HCT116 (cell line): Measurements from ENCODE around the gene CKS1B. TPM values are rescaled to one million over a fixed set of nuclear protein-coding genes. Genes with fewer than 3 reads are reported as not detected.

Experiments
- ATAC-seq: fragments of 200-7000 bp; cut with Tn5 transposase; 2 replicates; pipeline ENCODE4 v1.9.1; 2020; ENCODE audit warnings: mild to moderate bottlenecking, moderate library complexity
- BruUV-seq: library from RNA; stranded (reverse); fragments of 400-500 nt; replicated peaks from 2 replicates; lab custom pipeline; 2021; lab: Mats Ljungman, UMichigan
- CTCF ChIA-PET: fragments of 300-600 bp; sonication (Branson Sonifier 250); formaldehyde crosslinking; loops from one replicate; lab custom pipeline; 2021; ENCODE audit warnings: antibody characterized with exemption; lab: Charles Lee
- POLR2A ChIA-PET: fragments of 300-600, 350-600 bp; sonication (Branson Sonifier 250); formaldehyde crosslinking; loops from one replicate; lab custom pipeline; 2021; ENCODE audit warnings: antibody characterized with exemption; lab: Charles Lee
- RAD21 ChIA-PET, 2 experiments: fragments of 300-600 bp; sonication (Branson Sonifier 250); formaldehyde crosslinking; loops; one replicate each; lab custom pipeline; 2023; ENCODE audit warnings: low total read pairs in 2 of 2; ENCODE audit not compliant: uncharacterized antibody in 2 of 2, unreplicated experiment in 2 of 2, low non-redundant PET in 1 of 2; lab: Charles Lee
- DNase-seq: peaks from one replicate; pipeline ENCODE4 v3.0.0-alpha.2; 2010; ENCODE audit warnings: low read depth, low spot score
- H2AFZ ChIP-seq: fragments of 200-600 bp; shearing (Covaris generic), sonication (generic); 2 replicates; pipeline ENCODE4 v1.6.1; 2017; ENCODE audit warnings: low read depth, mixed run types, mixed read lengths, antibody characterized with exemption, low read length; ENCODE audit not compliant: poor library complexity, severe bottlenecking
- H3K27ac ChIP-seq: 2 replicates; pipeline ENCODE4 v1.5.1; 2012; ENCODE audit warnings: low read depth, low read length
- H3K27me3 ChIP-seq: fragments of 200-600 bp; sonication (generic); 2 replicates; pipeline ENCODE4 v1.6.1; 2016; ENCODE audit warnings: mixed run types, low read length, mixed read lengths; ENCODE audit not compliant: insufficient read depth
- H3K36me3 ChIP-seq, 2 experiments: fragments of 200-500 bp in 1 of 2; fragments of 200-600 bp in 1 of 2; sonication (Bioruptor generic) in 1 of 2; sonication (generic) in 1 of 2; 2 replicates each; pipeline versions ENCODE4 v1.5.1 to v1.6.1; 2014 to 2016; ENCODE audit warnings: low read length in 2 of 2, inconsistent platforms in 1 of 2, mixed read lengths in 1 of 2, mixed run types in 1 of 2; ENCODE audit not compliant: insufficient read depth in 2 of 2, control insufficient read depth in 1 of 2
- H3K4me1 ChIP-seq, 2 experiments: fragments of 200-600 bp in 1 of 2; sonication (generic) in 1 of 2; 2 replicates each; pipeline versions ENCODE4 v1.5.1 to v1.6.1; 2012 to 2017; ENCODE audit warnings: low read length in 2 of 2, inconsistent platforms in 1 of 2, mild to moderate bottlenecking in 1 of 2, mixed read lengths in 1 of 2, mixed run types in 1 of 2, moderate library complexity in 1 of 2; ENCODE audit not compliant: insufficient read depth in 2 of 2, control insufficient read depth in 1 of 2
- H3K4me2 ChIP-seq: fragments of 200-600 bp; sonication (generic); 2 replicates; pipeline ENCODE4 v1.6.1; 2017; ENCODE audit warnings: mixed run types, low read length, mixed read lengths
- H3K4me3 ChIP-seq, 2 experiments: fragments of 200-600 bp in 1 of 2; sonication (generic) in 1 of 2; replicated peaks in 1 of 2; 2 replicates each; pipeline ENCODE4 v1.5.1; 2011 to 2016; ENCODE audit warnings: low read length in 2 of 2, control low read depth in 1 of 2, low read depth in 1 of 2, mild to moderate bottlenecking in 1 of 2, mixed read lengths in 1 of 2, mixed run types in 1 of 2
- H3K79me2 ChIP-seq: fragments of 200-600 bp; sonication (generic); 2 replicates; pipeline ENCODE4 v1.6.1; 2017; ENCODE audit warnings: mild to moderate bottlenecking, mixed run types, low read length, moderate library complexity, mixed read lengths; ENCODE audit not compliant: insufficient read depth
- H3K9ac ChIP-seq: fragments of 200-600 bp; sonication (generic); 2 replicates; pipeline ENCODE4 v1.6.1; 2016; ENCODE audit warnings: low read length, mixed read lengths
- H3K9me2 ChIP-seq: fragments of 200-600 bp; sonication (generic), shearing (Covaris generic); 2 replicates; pipeline ENCODE4 v1.6.1; 2017; ENCODE audit warnings: mixed run types, mild to moderate bottlenecking, moderate library complexity; ENCODE audit not compliant: insufficient read depth
- H3K9me3 ChIP-seq, 2 experiments: fragments of 200-500 bp in 1 of 2; fragments of 200-600 bp in 1 of 2; sonication (Bioruptor generic) in 1 of 2; sonication (generic) in 1 of 2; 2 replicates each; pipeline ENCODE4 v1.6.1; 2014 to 2017; ENCODE audit warnings: low read length in 2 of 2, mixed read lengths in 2 of 2, inconsistent platforms in 1 of 2, low read depth in 1 of 2, mild to moderate bottlenecking in 1 of 2, mixed run types in 1 of 2, moderate library complexity in 1 of 2; ENCODE audit not compliant: control insufficient read depth in 1 of 2, insufficient read depth in 1 of 2
- H4K20me1 ChIP-seq: fragments of 200-600 bp; sonication (generic), shearing (Covaris generic); 2 replicates; pipeline ENCODE4 v1.6.1; 2017; ENCODE audit warnings: mixed run types, mild to moderate bottlenecking, moderate library complexity; ENCODE audit not compliant: insufficient read depth
- CEBPB ChIP-seq: IDR thresholded peaks from 2 replicates; pipeline ENCODE4 v1.6.1; 2012; ENCODE audit warnings: low read depth
- EGR1 ChIP-seq: IDR thresholded peaks from 2 replicates; pipeline ENCODE4 v1.6.1; 2012; ENCODE audit warnings: low read depth
- ELF1 ChIP-seq: IDR thresholded peaks from 2 replicates; pipeline ENCODE4 v1.6.1; 2012; ENCODE audit warnings: low read depth, borderline replicate concordance
- EZH2phosphoT487 ChIP-seq: fragments of 200-600 bp; IDR thresholded peaks from 2 replicates; pipeline ENCODE4 v1.6.1; 2018; ENCODE audit warnings: antibody characterized with exemption, borderline replicate concordance
- FOSL1 ChIP-seq: IDR thresholded peaks from 2 replicates; pipeline ENCODE4 v1.6.1; 2012; ENCODE audit warnings: low read depth
- POLR2A ChIP-seq: IDR thresholded peaks from 2 replicates; pipeline ENCODE4 v1.7.0; 2011; ENCODE audit warnings: borderline replicate concordance; ENCODE audit not compliant: insufficient read depth, insufficient read length; ENCODE audit errors: extremely low read depth
- RAD21 ChIP-seq: IDR thresholded peaks from 2 replicates; pipeline ENCODE4 v1.6.1; 2012; ENCODE audit warnings: low read depth, mild to moderate bottlenecking
- SIN3A ChIP-seq: IDR thresholded peaks from 2 replicates; pipeline ENCODE4 v1.6.1; 2012; ENCODE audit warnings: low read depth
- TCF7L2 ChIP-seq: IDR thresholded peaks from 2 replicates; pipeline ENCODE4 v1.7.0; 2011; ENCODE audit warnings: borderline replicate concordance, inconsistent platforms; ENCODE audit not compliant: insufficient read depth, insufficient read length; ENCODE audit errors: extremely low read depth
- ZFX ChIP-seq: fragments of 450-650 bp; IDR thresholded peaks from 2 replicates; pipeline ENCODE4 v1.6.1; 2017
- ZNF274 ChIP-seq: fragments of 200-500 bp; sonication (Bioruptor generic); IDR thresholded peaks from 2 replicates; pipeline ENCODE4 v1.6.1; 2014; ENCODE audit warnings: mild to moderate bottlenecking, low read depth, low read length, inconsistent platforms
- intact Hi-C: fragments of 100-400 bp; cut with micrococcal nuclease; formaldehyde crosslinking; loops from 2 replicates; pipeline ENCODE4 v1.10.0; 2022
- total RNA-seq: library from RNA; stranded (reverse); gene quantifications from one replicate; pipeline ENCODE4 v1.2.1, GENCODE V29; 2021; ENCODE audit not compliant: unreplicated experiment
- TF ChIP-seq, protein P1 (sequence below), 3 experiments: fragments of 200-600 bp in 1 of 3; sonication (generic) in 1 of 3; IDR thresholded peaks in 2 of 3; conservative IDR thresholded peaks in 1 of 3; 2 replicates each; pipeline ENCODE4 v1.5.1; 2012 to 2017; ENCODE audit warnings: low read depth in 2 of 3, low read length in 2 of 3, antibody characterized with exemption in 1 of 3, borderline replicate concordance in 1 of 3, control low read depth in 1 of 3, mild to moderate bottlenecking in 1 of 3, mixed read lengths in 1 of 3, mixed run types in 1 of 3, moderate library complexity in 1 of 3; ENCODE audit not compliant: insufficient read depth in 1 of 3
- TF ChIP-seq, protein P2 (sequence below): IDR thresholded peaks from 2 replicates; pipeline ENCODE4 v1.6.1; 2011; ENCODE audit warnings: mild to moderate bottlenecking, low read length, moderate library complexity; ENCODE audit not compliant: insufficient replicate concordance; ENCODE audit errors: extremely low read depth

Gene CKS1B
- total RNA-seq, 1 experiment from 2014 or later: 229 TPM

DNA sequence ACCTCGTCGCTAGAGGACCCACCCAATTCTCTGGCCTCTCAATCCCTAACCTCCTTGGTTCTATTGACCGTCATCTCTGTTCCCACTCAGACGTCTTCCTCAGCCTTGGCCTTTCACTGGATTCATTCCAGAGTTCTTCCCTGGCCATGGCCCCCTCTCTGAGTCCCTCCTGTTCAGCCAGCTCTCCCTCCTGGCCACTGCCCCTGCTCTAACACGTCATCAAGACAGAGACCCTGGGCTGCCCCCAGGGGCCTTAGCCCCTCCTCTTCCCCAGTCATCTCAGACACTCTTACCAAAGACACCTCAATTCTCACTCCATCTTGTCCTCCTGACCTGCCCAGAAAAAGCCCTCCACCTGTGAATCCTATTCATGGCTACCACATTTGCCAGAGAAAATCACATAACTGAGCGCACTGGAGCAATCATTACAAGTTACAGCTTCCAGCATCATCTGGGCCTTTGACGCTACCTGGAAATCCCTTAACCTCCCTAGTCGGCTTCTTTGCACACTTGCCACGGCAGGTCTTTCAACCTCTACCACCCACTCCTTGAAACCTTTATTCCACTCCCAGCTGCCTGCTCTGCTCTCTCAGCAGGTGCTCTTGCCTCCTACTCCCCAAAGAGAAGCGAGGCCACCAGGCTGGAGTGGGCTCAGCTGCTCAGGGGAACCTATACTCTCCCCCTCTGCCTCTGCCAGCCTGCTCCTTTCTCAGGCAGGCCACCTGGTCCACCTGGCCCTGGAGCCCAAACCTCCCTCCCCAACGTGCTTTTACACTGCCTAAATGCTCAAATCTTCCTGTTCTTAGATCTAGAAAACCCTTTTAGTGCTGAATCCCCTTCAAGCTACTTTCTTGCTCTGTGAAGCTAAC, 45.1 kb downstream of the CKS1B start:
- Histone ChIP-seq H2AFZ (no peak overlapping the region), H3K27ac (no peak overlapping the region), H3K79me2 (no peaks in the 10 kb centered on the region), H3K4me3 (no peak overlapping the region), H3K4me1 (peaks cover 34 to 65% of the 10 kb centered on the region in 2 experiments), H3K27me3 (no peaks in the 10 kb centered on the region), H3K9me3 (no peaks in the 10 kb centered on the region), H3K9me2 (no peaks in the 10 kb centered on the region), H3K9ac (0 out of 2 replicates have a peak overlapping the region, but pooled peaks have one; percentile 22), H3K4me2 (0 out of 2 replicates have a peak overlapping the region, but pooled peaks have one; percentile 82), H4K20me1 (no peaks in the 10 kb centered on the region), H3K36me3 (peaks cover 6 to 17% of the 10 kb centered on the region in 2 experiments; a peak in 3 of 4 replicates)
- ChIA-PET CTCF (interaction anchor here (0.9 to 3.0 kb wide), 2 partner anchors 25 to 40 kb away, joined by 3 to 14 read pairs; no protein-coding TSS in a partner anchor), POLR2A (no interaction called here), RAD21 (no interaction called here)
- no peak for DNase-seq
- BruUV-seq: TSS peak; percentile 16
- no peak for ATAC-seq
- intact Hi-C loops: no loop called here
- TF ChIP-seq, protein P1, sequence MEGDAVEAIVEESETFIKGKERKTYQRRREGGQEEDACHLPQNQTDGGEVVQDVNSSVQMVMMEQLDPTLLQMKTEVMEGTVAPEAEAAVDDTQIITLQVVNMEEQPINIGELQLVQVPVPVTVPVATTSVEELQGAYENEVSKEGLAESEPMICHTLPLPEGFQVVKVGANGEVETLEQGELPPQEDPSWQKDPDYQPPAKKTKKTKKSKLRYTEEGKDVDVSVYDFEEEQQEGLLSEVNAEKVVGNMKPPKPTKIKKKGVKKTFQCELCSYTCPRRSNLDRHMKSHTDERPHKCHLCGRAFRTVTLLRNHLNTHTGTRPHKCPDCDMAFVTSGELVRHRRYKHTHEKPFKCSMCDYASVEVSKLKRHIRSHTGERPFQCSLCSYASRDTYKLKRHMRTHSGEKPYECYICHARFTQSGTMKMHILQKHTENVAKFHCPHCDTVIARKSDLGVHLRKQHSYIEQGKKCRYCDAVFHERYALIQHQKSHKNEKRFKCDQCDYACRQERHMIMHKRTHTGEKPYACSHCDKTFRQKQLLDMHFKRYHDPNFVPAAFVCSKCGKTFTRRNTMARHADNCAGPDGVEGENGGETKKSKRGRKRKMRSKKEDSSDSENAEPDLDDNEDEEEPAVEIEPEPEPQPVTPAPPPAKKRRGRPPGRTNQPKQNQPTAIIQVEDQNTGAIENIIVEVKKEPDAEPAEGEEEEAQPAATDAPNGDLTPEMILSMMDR (IDR thresholded peaks at IDR 0.05 in 2 of 3, conservative IDR thresholded peaks at IDR 0.05 in 1 of 3; ENCODE audit: borderline replicate concordance in 1 of 3, insufficient read depth in 1 of 3, low read depth in 2 of 3, low read length in 2 of 3): no peak
- TF ChIP-seq FOSL1 (no peak), POLR2A (no peak), EZH2phosphoT487 (no peak), ELF1 (no peak), SIN3A (no peak), CEBPB (no peak), TCF7L2 (no peak), RAD21 (no peak), ZFX (no peak), ZNF274 (no peak), EGR1 (no peak)
- TF ChIP-seq, protein P2, sequence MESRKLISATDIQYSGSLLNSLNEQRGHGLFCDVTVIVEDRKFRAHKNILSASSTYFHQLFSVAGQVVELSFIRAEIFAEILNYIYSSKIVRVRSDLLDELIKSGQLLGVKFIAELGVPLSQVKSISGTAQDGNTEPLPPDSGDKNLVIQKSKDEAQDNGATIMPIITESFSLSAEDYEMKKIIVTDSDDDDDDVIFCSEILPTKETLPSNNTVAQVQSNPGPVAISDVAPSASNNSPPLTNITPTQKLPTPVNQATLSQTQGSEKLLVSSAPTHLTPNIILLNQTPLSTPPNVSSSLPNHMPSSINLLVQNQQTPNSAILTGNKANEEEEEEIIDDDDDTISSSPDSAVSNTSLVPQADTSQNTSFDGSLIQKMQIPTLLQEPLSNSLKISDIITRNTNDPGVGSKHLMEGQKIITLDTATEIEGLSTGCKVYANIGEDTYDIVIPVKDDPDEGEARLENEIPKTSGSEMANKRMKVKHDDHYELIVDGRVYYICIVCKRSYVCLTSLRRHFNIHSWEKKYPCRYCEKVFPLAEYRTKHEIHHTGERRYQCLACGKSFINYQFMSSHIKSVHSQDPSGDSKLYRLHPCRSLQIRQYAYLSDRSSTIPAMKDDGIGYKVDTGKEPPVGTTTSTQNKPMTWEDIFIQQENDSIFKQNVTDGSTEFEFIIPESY: no peak
